GM19099 (cell line): ENCODE measurements around the gene RETREG1.

Experiments used
- POLR2A ChIP-seq: IDR thresholded peaks from 3 replicates; pipeline ENCODE4 v1.6.1; 2011; ENCODE audit warnings: low read depth; ENCODE audit not compliant: insufficient read length; ENCODE audit errors: extremely low read depth

The RETREG1 gene

GRCh38 chr5:16595881-16596580, 20.8 kb downstream of the RETREG1 start:
- TF ChIP-seq POLR2A = no peak

DNA sequence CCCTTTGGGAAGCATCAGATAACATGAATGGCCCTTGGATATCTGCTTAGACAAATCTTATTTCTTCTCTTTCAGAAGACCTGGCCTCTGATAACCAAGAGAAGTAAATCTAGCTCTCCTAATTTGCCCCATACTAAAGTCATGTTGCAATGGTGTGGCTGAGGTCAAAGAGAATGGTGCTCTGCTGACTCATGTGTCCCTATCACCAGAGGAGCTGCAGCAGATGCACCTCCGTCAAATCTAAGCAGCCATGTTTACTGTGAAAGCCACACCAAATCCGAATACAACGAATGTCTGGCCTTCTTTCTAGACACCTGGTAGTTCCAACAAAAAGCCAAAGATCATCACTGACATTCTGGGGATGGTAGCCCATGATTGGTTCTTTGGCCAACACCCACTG, 23.2 kb downstream of the RETREG1 start:
- TF ChIP-seq POLR2A = no peak

- TF ChIP-seq POLR2A = no peak
Observed at GRCh38 chr5:16593013-16593412, 23.8 kb downstream of the RETREG1 start.

GRCh38 chr5:16592255-16592654, 24.5 kb downstream of the RETREG1 start:
- no peak for TF ChIP-seq POLR2A

- TF ChIP-seq POLR2A = no peak
Observed at GRCh38 chr5:16590685-16591084, 26.1 kb downstream of the RETREG1 start.

- no peak for TF ChIP-seq POLR2A
Observed at GRCh38 chr5:16589658-16590057, 27.1 kb downstream of the RETREG1 start.

DNA sequence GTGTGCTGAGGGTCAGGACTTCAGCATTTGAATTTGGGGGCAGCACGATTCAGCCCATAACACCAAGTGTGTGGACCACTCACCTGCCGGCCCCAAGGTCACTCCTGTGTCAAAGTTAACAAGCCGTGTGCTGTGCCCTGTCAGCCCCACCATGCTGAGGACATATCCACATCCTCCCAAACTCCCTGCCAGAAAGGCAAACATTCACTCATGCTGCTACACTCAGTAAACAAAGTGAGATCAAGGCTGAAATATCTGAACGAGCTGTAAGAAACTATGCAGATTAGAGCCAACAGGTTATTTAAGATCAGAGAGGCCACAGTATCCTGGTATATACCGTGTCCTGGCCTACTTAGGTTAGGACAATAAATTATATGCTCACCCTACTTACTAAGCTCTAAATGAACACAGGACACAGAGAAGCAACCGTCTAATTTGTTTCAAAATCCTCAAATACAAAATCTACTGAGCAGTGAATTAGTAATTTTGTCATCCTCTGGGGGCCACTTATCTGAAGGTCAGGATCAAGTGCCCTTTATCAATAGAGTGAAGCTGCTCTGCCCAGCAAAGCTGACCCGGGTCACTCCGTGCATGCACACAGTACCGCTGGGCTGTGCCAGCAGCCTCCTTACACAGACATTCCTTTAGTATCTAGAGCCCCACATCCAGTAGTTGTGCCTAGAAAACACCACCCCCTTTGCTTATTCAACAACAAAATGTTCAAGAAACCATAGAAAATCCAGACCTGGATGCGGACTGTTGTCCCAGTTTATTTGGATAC, 28.2 kb downstream of the RETREG1 start:
- TF ChIP-seq POLR2A = no peak

- TF ChIP-seq POLR2A = no peak
Observed at GRCh38 chr5:16586556-16586955, 30.2 kb downstream of the RETREG1 start.

DNA sequence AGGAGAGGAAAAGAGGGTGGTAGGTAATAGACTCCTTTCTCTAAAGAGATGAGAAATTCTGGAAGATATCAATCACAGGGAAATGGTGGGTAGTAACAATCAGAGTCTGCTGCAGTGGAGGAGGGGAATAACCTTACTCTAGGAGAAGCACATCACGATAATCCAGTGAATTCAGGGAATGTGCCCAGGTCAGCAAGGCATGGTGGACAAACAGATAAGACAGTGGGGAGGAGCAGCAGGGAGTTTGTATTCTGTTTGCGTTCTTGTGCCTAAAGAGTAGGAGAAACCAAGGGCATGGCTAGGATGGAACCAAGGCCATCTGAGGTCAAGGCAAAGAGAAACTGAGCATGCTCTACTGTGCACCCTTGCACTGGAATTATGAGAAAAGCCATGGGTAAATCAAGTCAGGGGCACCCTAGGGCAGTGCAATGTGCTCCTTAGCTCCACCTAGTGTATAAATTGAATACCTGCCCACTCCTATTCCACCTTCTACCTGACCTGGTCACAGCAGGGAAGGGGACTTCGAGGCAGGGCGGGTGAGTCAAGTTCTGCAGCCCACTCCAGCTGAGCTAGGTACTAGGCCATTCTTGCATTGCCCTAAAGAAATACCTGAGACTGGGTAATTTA, 31.6 kb downstream of the RETREG1 start:
- no peak for TF ChIP-seq POLR2A

DNA sequence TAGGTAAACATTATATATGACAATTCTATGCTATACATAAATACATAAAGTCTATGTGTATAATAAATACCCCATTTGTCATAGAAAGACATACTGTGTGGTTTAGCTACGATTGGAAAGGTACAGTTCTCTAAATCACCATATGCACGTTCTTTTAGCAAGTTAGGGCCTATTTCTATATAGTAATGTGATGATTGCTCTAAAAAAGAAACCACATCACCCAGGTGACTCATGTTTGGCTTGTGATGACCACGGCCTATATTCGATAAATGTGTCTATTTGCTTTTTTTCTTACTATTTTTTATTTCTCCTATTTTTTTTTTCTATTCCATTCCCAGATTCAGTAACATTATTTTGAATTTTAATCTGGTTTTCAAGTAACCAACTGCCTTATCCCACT, 34.7 kb downstream of the RETREG1 start:
- TF ChIP-seq POLR2A = no peak

- TF ChIP-seq POLR2A = no peak
Observed at GRCh38 chr5:16580382-16580781, 36.4 kb downstream of the RETREG1 start.

GRCh38 chr5:16579142-16579847, 37.5 kb downstream of the RETREG1 start:
- no peak for TF ChIP-seq POLR2A

- no peak for TF ChIP-seq POLR2A
Observed at GRCh38 chr5:16578474-16578883, 38.3 kb downstream of the RETREG1 start.

DNA sequence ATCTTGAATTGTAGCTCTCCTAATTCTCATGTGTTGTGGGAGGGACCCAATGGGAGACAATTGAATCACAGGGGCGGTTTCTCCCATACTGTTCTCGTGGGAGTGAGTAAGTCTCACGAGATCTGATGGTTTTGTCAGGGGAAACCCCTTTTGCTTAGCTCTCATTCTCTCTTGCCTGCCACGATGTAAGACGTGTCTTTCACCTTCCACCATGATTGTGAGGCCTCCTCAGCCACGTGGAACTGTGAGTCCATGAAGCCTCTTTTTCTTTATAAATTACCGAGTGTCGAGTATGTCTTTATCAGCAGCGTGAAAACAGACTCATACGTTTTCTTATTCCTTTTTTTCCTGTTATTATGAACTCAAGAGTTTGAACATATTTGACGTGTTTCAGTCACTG, 39.1 kb downstream of the RETREG1 start:
- TF ChIP-seq POLR2A = no peak
